IMR-90 (cell line): ENCODE data around the gene NDUFS2. TPM values are rescaled to one million over a fixed set of nuclear protein-coding genes. Genes with fewer than 3 reads are reported as not detected.

Experiments
- ATAC-seq: fragments of 200-7000 bp; cut with Tn5 transposase; 2 replicates; pipeline ENCODE4 v1.9.1; 2020; ENCODE audit warnings: low read depth, mild to moderate bottlenecking, moderate library complexity
- BruUV-seq: library from RNA; stranded (reverse); fragments of 400-500 nt; replicated peaks from 2 replicates; lab custom pipeline; 2021; lab: Mats Ljungman, UMichigan
- CTCF ChIA-PET: fragments of 300-600 bp; formaldehyde crosslinking; extraction: SDS; loops from one replicate; lab custom pipeline; 2021; ENCODE audit warnings: antibody characterized with exemption; lab: Yijun Ruan, JAX
- POLR2A ChIA-PET: fragments of 300-600 bp; sonication (Branson Sonifier 250); formaldehyde crosslinking; loops from one replicate; lab custom pipeline; 2022; ENCODE audit warnings: antibody characterized with exemption; ENCODE audit not compliant: unreplicated experiment; lab: Charles Lee
- DNase-seq: peaks from one replicate; pipeline ENCODE4 v3.0.0; 2013
- H2AFZ ChIP-seq: replicated peaks from 2 replicates; pipeline ENCODE3; 2013; ENCODE audit warnings: low read length, mild to moderate bottlenecking; ENCODE audit not compliant: poor library complexity
- H2AK5ac ChIP-seq: 2 replicates; pipeline ENCODE4 v1.6.1; 2013; ENCODE audit warnings: low read depth, low read length, inconsistent platforms
- H2AK9ac ChIP-seq: replicated peaks from 2 replicates; pipeline ENCODE3; 2013; ENCODE audit warnings: mild to moderate bottlenecking, low read depth, low read length, moderate library complexity; ENCODE audit not compliant: poor library complexity
- H2BK120ac ChIP-seq: 2 replicates; pipeline ENCODE4 v1.6.1; 2013; ENCODE audit warnings: low read depth, low read length, inconsistent platforms
- H2BK15ac ChIP-seq: 3 replicates; pipeline ENCODE4 v1.6.1; 2013; ENCODE audit warnings: low read depth, low read length, inconsistent platforms
- H2BK20ac ChIP-seq: 2 replicates; pipeline ENCODE4 v1.6.1; 2013; ENCODE audit warnings: low read depth, mild to moderate bottlenecking, inconsistent platforms, low read length, moderate library complexity
- H2BK5ac ChIP-seq: 2 replicates; pipeline ENCODE4 v1.6.1; 2013; ENCODE audit warnings: mild to moderate bottlenecking, low read depth, low read length, inconsistent platforms; ENCODE audit not compliant: poor library complexity, severe bottlenecking
- H3K14ac ChIP-seq: replicated peaks from 2 replicates; pipeline ENCODE4 v1.6.1; 2013; ENCODE audit warnings: low read depth, low read length, inconsistent platforms
- H3K18ac ChIP-seq: 2 replicates; pipeline ENCODE4 v1.6.1; 2013; ENCODE audit warnings: low read depth, low read length, control low read depth
- H3K23ac ChIP-seq: 2 replicates; pipeline ENCODE4 v1.6.1; 2013; ENCODE audit warnings: low read depth, low read length, inconsistent platforms
- H3K27ac ChIP-seq: 2 replicates; pipeline ENCODE4 v1.5.1; 2013; ENCODE audit warnings: mild to moderate bottlenecking, control low read depth, low read length; ENCODE audit not compliant: insufficient read depth
- H3K27me3 ChIP-seq: 2 replicates; pipeline ENCODE4 v1.6.1; 2013; ENCODE audit warnings: low read length; ENCODE audit not compliant: control insufficient read depth, insufficient read depth
- H3K36me3 ChIP-seq: 2 replicates; pipeline ENCODE4 v1.6.1; 2013; ENCODE audit warnings: low read length, mixed read lengths; ENCODE audit not compliant: control insufficient read depth, insufficient read depth
- H3K4ac ChIP-seq: 2 replicates; pipeline ENCODE4 v1.6.1; 2013; ENCODE audit warnings: low read depth, low read length, inconsistent platforms
- H3K4me1 ChIP-seq: 2 replicates; pipeline ENCODE4 v1.6.1; 2013; ENCODE audit warnings: low read length, mixed read lengths; ENCODE audit not compliant: control insufficient read depth, insufficient read depth
- H3K4me2 ChIP-seq: 2 replicates; pipeline ENCODE4 v1.6.1; 2013; ENCODE audit warnings: low read depth, mild to moderate bottlenecking, control low read depth, low read length, moderate library complexity
- H3K4me3 ChIP-seq: 2 replicates; pipeline ENCODE4 v1.5.1; 2013; ENCODE audit warnings: low read depth, mild to moderate bottlenecking, control low read depth, low read length, moderate library complexity; ENCODE audit not compliant: insufficient read depth
- H3K56ac ChIP-seq: 2 replicates; pipeline ENCODE4 v1.6.1; 2013; ENCODE audit warnings: low read length, inconsistent platforms; ENCODE audit not compliant: insufficient read depth; ENCODE audit errors: extremely low read depth
- H3K79me1 ChIP-seq, 2 experiments: 2 replicates each; pipeline ENCODE4 v1.6.1; 2013; ENCODE audit warnings: low read length in 2 of 2, inconsistent platforms in 1 of 2, low read depth in 1 of 2
- H3K9ac ChIP-seq: 2 replicates; pipeline ENCODE4 v1.6.1; 2013; ENCODE audit warnings: low read depth, low read length, control low read depth
- H3K9me1 ChIP-seq: 2 replicates; pipeline ENCODE4 v1.6.1; 2013; ENCODE audit warnings: low read length, inconsistent platforms; ENCODE audit not compliant: insufficient read depth
- H3K9me3 ChIP-seq: 2 replicates; pipeline ENCODE4 v1.6.1; 2013; ENCODE audit warnings: low read length; ENCODE audit not compliant: control insufficient read depth, insufficient read depth
- H4K20me1 ChIP-seq: 2 replicates; pipeline ENCODE4 v1.6.1; 2013; ENCODE audit warnings: low read length, inconsistent platforms; ENCODE audit not compliant: insufficient read depth
- H4K5ac ChIP-seq: 2 replicates; pipeline ENCODE4 v1.6.1; 2013; ENCODE audit warnings: mild to moderate bottlenecking, low read depth, low read length, control low read depth
- H4K8ac ChIP-seq, 2 experiments: 2 replicates each; pipeline ENCODE4 v1.6.1; 2013; ENCODE audit warnings: low read depth in 2 of 2, low read length in 2 of 2, control low read depth in 1 of 2, inconsistent platforms in 1 of 2
- H4K91ac ChIP-seq: 2 replicates; pipeline ENCODE4 v1.6.1; 2013; ENCODE audit warnings: low read depth, low read length, inconsistent platforms; ENCODE audit not compliant: insufficient read depth
- BHLHE40 ChIP-seq: fragments of 150-350 bp; IDR thresholded peaks from 2 replicates; pipeline ENCODE4 v1.6.1; 2016; ENCODE audit warnings: mild to moderate bottlenecking, low read depth, low read length
- SMC3 ChIP-seq: fragments of 150-350 bp; IDR thresholded peaks from 2 replicates; pipeline ENCODE4 v1.6.1; 2016; ENCODE audit warnings: low read depth, mild to moderate bottlenecking, antibody characterized with exemption, low read length, moderate library complexity
- WGBS, 2 experiments: methylation state at CpG; one replicate each; pipeline versions ENCODE4 v1.1.5 to v1.1.7; 2013; ENCODE audit warnings: missing lambda C conversion rate in 2 of 2; ENCODE audit not compliant: insufficient read length in 1 of 2; ENCODE audit errors: extremely low coverage in 2 of 2; 5-methylcytosine and 5-hydroxymethylcytosine counted together
- dilution Hi-C: fragments of 300-500 bp; cut with HindIII; formaldehyde crosslinking; loops from one replicate; pipeline ENCODE4 v1.14.3; 2018; ENCODE audit warnings: low sequenced_read_pairs; ENCODE audit not compliant: unreplicated experiment
- in situ Hi-C: fragments of 300-500 bp; cut with MboI; formaldehyde crosslinking; loops from 3 replicates; pipeline ENCODE4 v1.14.3; 2019; ENCODE audit warnings: low sequenced_read_pairs, inconsistent platforms, mixed read lengths
- intact Hi-C: fragments of 100-400 bp; cut with micrococcal nuclease; formaldehyde crosslinking; loops from 2 replicates; pipeline ENCODE4 v1.10.0; 2022
- polyA plus RNA-seq, 3 experiments: library from polyadenylated mRNA; depleted of rRNA; stranded (reverse); fragments of >200 nt; gene quantifications; 2 replicates each; pipeline ENCODE4 v1.2.3, GENCODE V29; 2012; ENCODE audit warnings: low replicate concordance in 1 of 3
- total RNA-seq: library from RNA; depleted of rRNA; stranded (reverse); fragments of >200 nt; gene quantifications from 2 replicates; pipeline ENCODE4 v1.2.3, GENCODE V29; 2012

The NDUFS2 gene
- total and polyA plus RNA-seq, 2 of the 4 experiments (the other 2 are of a cell fraction) = 85.5 to 101 TPM

GRCh38 chr1:161158316-161159010 lies 43.7 kb upstream of the NDUFS2 start:
- Histone ChIP-seq H3K4me3 (no peak overlapping the region), H3K14ac (0 out of 2 replicates have a peak overlapping the region, but pooled peaks have one; percentile 29), H4K8ac (peak overlapping the region; percentile 85 to 98), H3K36me3 (peaks cover 28% of the 10 kb centered on the region), H3K56ac (no peak overlapping the region), H3K9ac (peak overlapping the region; percentile 78; the same call in 1 of the 2 replicates), H2AK5ac (peak overlapping the region; percentile 59; the same call in 1 of the 2 replicates), H3K23ac (no peak overlapping the region), H3K79me1 (peaks cover 23 to 51% of the 10 kb centered on the region in 2 experiments), H3K27ac (peak overlapping the region; percentile 72; the same call in 1 of the 2 replicates), H3K27me3 (no peaks in the 10 kb centered on the region), H3K18ac (no peak overlapping the region), H4K91ac (no peak overlapping the region), H2BK15ac (no peak overlapping the region), H3K4me2 (peak overlapping the region; percentile 92), H3K4me1 (peaks cover 7% of the 10 kb centered on the region), H2BK20ac (no peak overlapping the region), H3K9me1 (peaks cover 19% of the 10 kb centered on the region), H2BK120ac (no peak overlapping the region), H3K9me3 (no peaks in the 10 kb centered on the region), H4K5ac (peak overlapping the region; percentile 89), H4K20me1 (no peaks in the 10 kb centered on the region), H2BK5ac (no peak overlapping the region), H2AFZ (peak overlapping the region; percentile 96), H2AK9ac (peak overlapping the region; percentile 91), H3K4ac (peak overlapping the region; percentile 91; the same call in 1 of the 2 replicates)
- no TSS peak for BruUV-seq
- dilution Hi-C loops (no loop called here), intact Hi-C loops (no loop called here), in situ Hi-C loops (no loop called here)
- TF ChIP-seq SMC3 (no peak), BHLHE40 (no peak)
- POLR2A ChIA-PET = no interaction called here
- DNase-seq (no peak), ATAC-seq (no peak)
- CTCF ChIA-PET = interaction anchor here (0.6 to 1.0 kb wide), 3 partner anchors 24 to 774 kb away, joined by 3 to 6 read pairs (median 4); no protein-coding TSS in a partner anchor
- whole genome bisulfite sequencing, 2 experiments = 77% methylated on average over 4 of the region's 9 CpGs; no CpG with 5 or more reads in 1 of the 2 experiments
